ENCODE measurements around the gene KRT33B. TPM values are rescaled to one million over a fixed set of nuclear protein-coding genes. Genes with fewer than 3 reads are reported as not detected.
"Not testable (repeated sequence)": the region's sequence is repeated elsewhere in the genome, so short reads cannot be mapped to it uniquely, and the experiment has no call there.

The KRT33B gene
- total and polyA plus RNA-seq, 11 donors = not detected

- no peak for TF ChIP-seq POLR2A (IDR thresholded peaks at IDR 0.05)
- TF ChIP-seq, protein P1, sequence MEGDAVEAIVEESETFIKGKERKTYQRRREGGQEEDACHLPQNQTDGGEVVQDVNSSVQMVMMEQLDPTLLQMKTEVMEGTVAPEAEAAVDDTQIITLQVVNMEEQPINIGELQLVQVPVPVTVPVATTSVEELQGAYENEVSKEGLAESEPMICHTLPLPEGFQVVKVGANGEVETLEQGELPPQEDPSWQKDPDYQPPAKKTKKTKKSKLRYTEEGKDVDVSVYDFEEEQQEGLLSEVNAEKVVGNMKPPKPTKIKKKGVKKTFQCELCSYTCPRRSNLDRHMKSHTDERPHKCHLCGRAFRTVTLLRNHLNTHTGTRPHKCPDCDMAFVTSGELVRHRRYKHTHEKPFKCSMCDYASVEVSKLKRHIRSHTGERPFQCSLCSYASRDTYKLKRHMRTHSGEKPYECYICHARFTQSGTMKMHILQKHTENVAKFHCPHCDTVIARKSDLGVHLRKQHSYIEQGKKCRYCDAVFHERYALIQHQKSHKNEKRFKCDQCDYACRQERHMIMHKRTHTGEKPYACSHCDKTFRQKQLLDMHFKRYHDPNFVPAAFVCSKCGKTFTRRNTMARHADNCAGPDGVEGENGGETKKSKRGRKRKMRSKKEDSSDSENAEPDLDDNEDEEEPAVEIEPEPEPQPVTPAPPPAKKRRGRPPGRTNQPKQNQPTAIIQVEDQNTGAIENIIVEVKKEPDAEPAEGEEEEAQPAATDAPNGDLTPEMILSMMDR (IDR thresholded peaks at IDR 0.05) = no peak
- peaks cover 0 to 7% (median 0%) of the 10 kb centered on the region in 9 donors for H3K27me3 ChIP-seq
- DNase-seq (no peak), ATAC-seq (no peak)
- 87 to 93% (median 92%) methylated on average over 7 of the region's 7 CpGs for WGBS, 4 donors
- H3K9me3 ChIP-seq = no peaks in the 10 kb centered on the region
- H3K4me1 ChIP-seq = peaks cover 0 to 18% (median 4%) of the 10 kb centered on the region in 12 donors
- H3K36me3 ChIP-seq = no peaks in the 10 kb centered on the region
- H3K27ac ChIP-seq = no peak overlapping the region
- intact Hi-C loops (cut with DNase I) = no loop called here
- H3K4me3 ChIP-seq = no peak overlapping the region
Measured at GRCh38 chr17:41396340-41396739, 26.7 kb upstream of the KRT33B start.

DNA sequence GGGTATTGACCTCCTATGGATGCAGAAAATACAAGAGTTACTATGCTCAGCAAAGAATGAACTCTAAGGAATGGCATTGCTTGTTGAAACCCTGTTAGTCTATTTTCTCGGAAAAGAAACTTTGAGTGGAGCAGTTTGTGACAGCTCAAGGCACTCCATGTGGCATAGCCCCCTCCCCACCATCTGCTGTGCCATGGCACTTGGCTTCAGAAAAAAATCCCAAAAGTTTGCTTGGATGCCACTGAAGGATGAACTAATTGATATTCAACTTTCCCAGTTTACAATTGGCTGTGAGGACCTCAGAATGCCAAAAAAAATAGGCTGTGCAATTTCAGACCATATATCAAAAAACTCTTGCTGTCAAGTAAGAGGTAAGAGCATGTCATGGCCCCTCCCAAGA is 26.0 kb upstream of the KRT33B start:
- Histone ChIP-seq H3K9me3 (no peaks in the 10 kb centered on the region), H3K36me3 (no peaks in the 10 kb centered on the region), H3K27ac (no peak overlapping the region), H3K4me3 (no peak overlapping the region), H3K4me1 (peaks cover 0 to 18% (median 4%) of the 10 kb centered on the region in 12 donors), H3K27me3 (peaks cover 0 to 8% (median 0%) of the 10 kb centered on the region in 9 donors)
- DNase-seq (no peak), ATAC-seq (no peak)
- intact Hi-C loops (cut with DNase I) = no loop called here
- TF ChIP-seq, protein P1 (IDR thresholded peaks at IDR 0.05) = no peak
- no peak for TF ChIP-seq POLR2A (IDR thresholded peaks at IDR 0.05)
- 97 to 100% (median 98%) methylated on average over 1 of the region's 1 CpG for WGBS, 4 donors

DNA sequence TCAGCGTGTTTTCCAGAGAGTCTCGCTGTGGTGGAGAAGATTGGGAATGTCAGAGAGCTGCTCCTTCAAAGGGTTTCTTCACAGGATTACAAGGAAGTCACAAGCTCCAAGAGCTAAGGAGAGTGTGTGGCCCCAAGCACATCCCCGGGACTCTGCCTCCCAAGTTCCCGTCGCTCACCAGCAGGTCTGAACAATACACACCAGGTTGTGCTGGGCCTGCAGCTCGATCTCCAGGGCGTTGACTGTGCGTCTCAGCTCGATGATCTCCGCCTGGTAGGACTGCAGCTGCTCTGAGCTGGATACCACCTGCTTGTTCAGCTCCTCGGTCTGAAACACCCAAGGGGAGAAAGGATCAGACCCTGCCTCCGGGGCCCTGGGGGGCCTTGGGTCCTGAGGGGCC is 25.4 kb upstream of the KRT33B start:
- H3K9me3 ChIP-seq; H3K27ac ChIP-seq; ATAC-seq; H3K27me3 ChIP-seq; H3K36me3 ChIP-seq; intact Hi-C loops (cut with DNase I); H3K4me3 ChIP-seq; DNase-seq: not testable (repeated sequence)
- peaks cover 0 to 18% (median 4%) of the 10 kb centered on the region in 12 donors for H3K4me1 ChIP-seq
- WGBS, 4 donors = 85 to 93% (median 87%) methylated on average over 7 to 12 of the region's 12 CpGs; no CpG with 5 or more reads in 1 of the 4 donors

- DNase-seq (no peak), ATAC-seq (no peak)
- WGBS, 4 donors = 82 to 91% (median 85%) methylated on average over 6 to 10 of the region's 10 CpGs
- peaks cover 0 to 8% (median 0%) of the 10 kb centered on the region in 9 donors for H3K27me3 ChIP-seq
- no peak for TF ChIP-seq POLR2A (IDR thresholded peaks at IDR 0.05)
- TF ChIP-seq, protein P1 (IDR thresholded peaks at IDR 0.05) = no peak
- H3K36me3 ChIP-seq = no peaks in the 10 kb centered on the region
- intact Hi-C loops (cut with DNase I) = no loop called here
- H3K4me1 ChIP-seq = peaks cover 0 to 18% (median 4%) of the 10 kb centered on the region in 12 donors
- H3K9me3 ChIP-seq = no peaks in the 10 kb centered on the region
- no peak overlapping the region for H3K27ac ChIP-seq
- no peak overlapping the region for H3K4me3 ChIP-seq
Measured at GRCh38 chr17:41394254-41394996, 24.8 kb upstream of the KRT33B start.

Data from heart left ventricle (tissue), 16 donors.